HG03378 (cell line): ENCODE results near the gene CCDC182.

Experiments used
- ATAC-seq: cut with Tn5 transposase; IDR thresholded peaks from one replicate; pipeline ENCODE4 v1.9.1; 2021; ENCODE audit warnings: mild to moderate bottlenecking, moderate library complexity; ENCODE audit not compliant: unreplicated experiment

The CCDC182 gene

DNA sequence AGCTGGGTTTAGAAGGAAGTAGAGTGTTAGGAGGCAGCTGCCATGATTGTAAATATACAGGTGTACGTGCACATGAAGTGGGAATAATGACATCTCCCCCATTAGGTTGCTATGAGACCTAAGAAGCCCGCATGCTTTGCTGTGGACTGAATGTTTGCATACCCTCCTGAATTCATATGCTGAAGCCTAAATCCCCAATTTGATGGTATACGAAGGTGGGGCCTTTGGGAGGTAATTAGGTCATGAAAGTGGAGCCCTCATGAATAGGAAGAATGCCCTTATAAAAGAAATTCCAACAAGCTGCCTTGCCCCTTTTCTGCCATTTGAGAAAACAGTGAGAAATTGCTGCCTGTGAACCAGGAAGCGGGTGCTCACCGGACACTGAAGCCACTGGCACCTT is 44.0 kb downstream of the CCDC182 start:
- no peak for ATAC-seq

DNA sequence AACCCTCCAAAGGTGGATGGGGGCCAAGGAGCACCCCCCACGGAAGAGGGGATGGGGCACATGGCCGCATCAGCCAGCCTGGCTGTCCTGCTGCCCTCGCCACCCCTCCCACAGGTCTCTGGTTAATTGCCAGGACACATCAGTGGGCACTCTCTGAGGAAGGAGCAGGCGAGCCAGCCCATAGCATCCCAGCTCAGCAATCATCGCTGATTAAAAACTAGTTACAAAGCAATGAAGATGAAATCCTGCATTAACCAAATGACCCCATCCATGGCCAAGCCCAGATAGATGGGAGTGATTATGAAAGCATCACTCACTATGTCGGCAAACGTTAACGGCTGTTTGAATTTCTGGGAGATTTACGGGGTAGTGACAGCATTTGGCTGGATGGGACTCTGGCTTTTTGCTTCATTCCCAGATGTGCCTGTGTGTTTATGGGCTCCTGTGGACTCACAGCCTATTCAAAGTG is 45.3 kb downstream of the CCDC182 start:
- ATAC-seq, result no peak

DNA sequence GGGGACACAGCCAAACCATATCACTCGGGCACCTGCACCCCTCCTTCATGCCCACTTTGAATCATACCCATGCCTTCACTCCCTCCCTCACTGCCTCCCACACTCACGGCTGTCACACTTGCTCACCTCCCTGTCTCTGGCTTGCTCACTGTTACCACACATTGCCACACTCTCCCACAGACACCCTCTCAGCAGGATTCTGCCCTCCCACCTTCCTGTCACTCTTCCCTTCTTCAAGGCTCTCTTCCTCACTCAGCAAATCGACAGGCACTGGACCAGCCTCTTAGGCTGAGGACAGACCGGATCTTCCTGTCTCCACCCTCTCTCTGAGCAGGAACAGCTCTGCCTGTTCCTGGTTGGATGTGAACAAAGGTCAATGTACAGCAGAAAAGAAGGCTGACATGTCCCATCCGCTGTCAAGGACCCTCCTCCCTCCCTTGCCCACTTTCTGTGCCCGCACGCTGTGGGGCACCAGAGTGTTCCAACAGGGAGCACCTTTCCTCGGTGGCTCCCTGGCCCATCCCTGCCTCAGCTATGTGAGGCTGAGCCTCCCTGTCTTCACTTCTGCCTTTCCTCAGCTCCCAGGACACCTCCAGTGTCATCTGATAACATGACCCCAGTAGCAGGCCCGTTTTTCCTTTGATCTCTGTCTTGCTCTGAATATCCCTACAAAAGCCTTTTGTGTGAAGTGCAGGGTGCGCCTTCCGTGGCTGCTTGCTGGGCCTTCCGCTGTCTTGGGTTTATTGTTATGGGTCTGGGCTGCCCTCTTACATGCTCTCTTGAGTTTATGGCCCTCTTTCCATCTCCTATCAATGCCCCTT is 47.0 kb downstream of the CCDC182 start:
- ATAC-seq, result no peak

DNA sequence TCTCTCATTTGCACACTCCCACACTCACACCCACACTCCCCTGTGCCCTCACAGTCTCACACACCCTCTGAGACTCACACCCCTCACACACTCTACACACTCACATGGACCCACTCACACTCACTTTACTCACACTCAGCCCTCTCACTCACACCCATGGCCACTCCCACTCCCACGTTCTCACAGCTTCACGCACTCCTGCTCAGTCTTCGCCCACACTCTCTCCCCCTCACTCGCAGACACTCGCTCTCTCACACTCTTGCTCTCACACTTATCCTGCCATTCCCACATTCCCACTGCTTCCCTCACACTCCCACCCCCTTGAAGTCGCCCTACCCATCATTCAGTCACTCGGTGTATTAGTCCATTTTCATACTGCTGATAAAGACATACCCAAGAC is 47.9 kb downstream of the CCDC182 start:
- no peak for ATAC-seq

DNA sequence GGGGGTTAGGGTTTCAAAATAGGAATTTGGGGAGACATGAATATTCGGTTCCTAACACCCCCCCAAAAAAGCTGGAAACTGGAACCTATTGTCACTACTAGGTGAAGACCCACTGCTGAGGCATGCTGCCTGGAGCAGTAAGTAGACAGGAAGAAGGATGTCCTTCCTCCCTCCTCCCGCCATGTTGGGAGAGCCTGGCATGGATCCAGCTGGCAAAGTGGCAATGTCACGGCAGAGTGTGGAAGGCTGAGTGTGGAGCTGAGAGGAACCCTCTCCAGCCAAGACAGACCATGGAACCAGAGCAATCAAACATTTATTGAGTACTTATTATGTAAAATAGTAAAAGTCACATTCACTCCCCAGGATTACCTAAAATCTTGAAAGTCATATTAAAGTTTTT is 49.0 kb downstream of the CCDC182 start:
- ATAC-seq, result no peak
